Measurements from ENCODE around the gene SSBP3.

- TF ChIP-seq, protein P1, sequence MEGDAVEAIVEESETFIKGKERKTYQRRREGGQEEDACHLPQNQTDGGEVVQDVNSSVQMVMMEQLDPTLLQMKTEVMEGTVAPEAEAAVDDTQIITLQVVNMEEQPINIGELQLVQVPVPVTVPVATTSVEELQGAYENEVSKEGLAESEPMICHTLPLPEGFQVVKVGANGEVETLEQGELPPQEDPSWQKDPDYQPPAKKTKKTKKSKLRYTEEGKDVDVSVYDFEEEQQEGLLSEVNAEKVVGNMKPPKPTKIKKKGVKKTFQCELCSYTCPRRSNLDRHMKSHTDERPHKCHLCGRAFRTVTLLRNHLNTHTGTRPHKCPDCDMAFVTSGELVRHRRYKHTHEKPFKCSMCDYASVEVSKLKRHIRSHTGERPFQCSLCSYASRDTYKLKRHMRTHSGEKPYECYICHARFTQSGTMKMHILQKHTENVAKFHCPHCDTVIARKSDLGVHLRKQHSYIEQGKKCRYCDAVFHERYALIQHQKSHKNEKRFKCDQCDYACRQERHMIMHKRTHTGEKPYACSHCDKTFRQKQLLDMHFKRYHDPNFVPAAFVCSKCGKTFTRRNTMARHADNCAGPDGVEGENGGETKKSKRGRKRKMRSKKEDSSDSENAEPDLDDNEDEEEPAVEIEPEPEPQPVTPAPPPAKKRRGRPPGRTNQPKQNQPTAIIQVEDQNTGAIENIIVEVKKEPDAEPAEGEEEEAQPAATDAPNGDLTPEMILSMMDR (conservative IDR thresholded peaks at IDR 0.05) = no peak
- no peak for TF ChIP-seq EZH2 (IDR thresholded peaks at IDR 0.05; ENCODE audit: low read depth)
Observed at GRCh38 chr1:54253480-54253879, 152.7 kb downstream of the SSBP3 start.
